MM.1S (cell line): ENCODE data around the gene PVR.

ENCODE experiments used
- CTCF ChIP-seq: fragments of 300-600 bp; sonication (generic); IDR thresholded peaks from 2 replicates; pipeline ENCODE4 v1.5.1; 2016; ENCODE audit warnings: antibody characterized with exemption, low read length, mixed read lengths
- EZH2 ChIP-seq: fragments of 300-600 bp; sonication (generic); optimal IDR thresholded peaks from 2 replicates; pipeline ENCODE3; 2017; ENCODE audit warnings: low read depth, mild to moderate bottlenecking, antibody characterized with exemption, low read length, mixed read lengths
- EZH2phosphoT487 ChIP-seq: fragments of 300-600 bp; sonication (generic); IDR thresholded peaks from 2 replicates; pipeline ENCODE4 v1.6.1; 2018; ENCODE audit warnings: antibody characterized with exemption, low read length

GRCh38 chr19:44603201-44603945, 40.3 kb upstream of the PVR start:
- no peak for TF ChIP-seq CTCF
- no peak for TF ChIP-seq EZH2
- no peak for TF ChIP-seq EZH2phosphoT487
